Natural killer cell (primary cell): ENCODE measurements around the gene MUSTN1. TPM values are rescaled to one million over a fixed set of nuclear protein-coding genes. Genes with fewer than 3 reads are reported as not detected.

Source experiments
- ATAC-seq, 3 donors: fragments of 150-1000 bp in 2 of 3; fragments of 200-7000 bp in 1 of 3; cut with Tn5 transposase; 1 replicate in 1 of 3; 2 replicates in 2 of 3; pipeline ENCODE4 v1.10.0; 2021; ENCODE audit warnings: mild to moderate bottlenecking in 2 of 3, moderate library complexity in 2 of 3
- DNase-seq, 2 donors: peaks; one replicate each; pipeline versions ENCODE4 v3.0.0 to v3.0.0-alpha.2; 2013 to 2021; ENCODE audit warnings: mixed read lengths in 1 of 2
- H3K27ac ChIP-seq: one replicate; pipeline ENCODE4 v1.5.1; 2013; ENCODE audit warnings: mild to moderate bottlenecking, low read length
- H3K27me3 ChIP-seq: one replicate; pipeline ENCODE4 v1.6.1; 2013; ENCODE audit warnings: low read length; ENCODE audit not compliant: control insufficient read depth, insufficient read depth
- H3K36me3 ChIP-seq: one replicate; pipeline ENCODE4 v1.6.1; 2013; ENCODE audit warnings: low read length; ENCODE audit not compliant: control insufficient read depth, insufficient read depth
- H3K4me1 ChIP-seq: one replicate; pipeline ENCODE4 v1.6.1; 2013; ENCODE audit warnings: low read length; ENCODE audit not compliant: control insufficient read depth, insufficient read depth
- H3K4me3 ChIP-seq: one replicate; pipeline ENCODE4 v1.5.1; 2013; ENCODE audit warnings: low read length
- H3K9me3 ChIP-seq: one replicate; pipeline ENCODE4 v1.6.1; 2013; ENCODE audit warnings: low read length; ENCODE audit not compliant: control insufficient read depth, insufficient read depth
- H3K27ac Mint-ChIP-seq, 2 donors: one replicate each; pipeline ENCODE4 v1.8.0; 2022; ENCODE audit warnings: mild to moderate bottlenecking in 2 of 2, mixed read lengths in 2 of 2, moderate library complexity in 1 of 2
- H3K27me3 Mint-ChIP-seq, 2 donors: one replicate each; pipeline ENCODE4 v1.8.0; 2022; ENCODE audit warnings: low read depth in 2 of 2, mixed read lengths in 2 of 2
- H3K36me3 Mint-ChIP-seq: one replicate; pipeline ENCODE4 v1.8.0; 2022; ENCODE audit warnings: mixed read lengths
- H3K4me1 Mint-ChIP-seq, 2 donors: one replicate each; pipeline ENCODE4 v1.8.0; 2022; ENCODE audit warnings: mixed read lengths in 2 of 2
- H3K4me3 Mint-ChIP-seq: one replicate; pipeline ENCODE4 v1.8.0; 2022; ENCODE audit warnings: mild to moderate bottlenecking, moderate library complexity, mixed read lengths
- H3K9me3 Mint-ChIP-seq, 2 donors: one replicate each; pipeline ENCODE4 v1.8.0; 2022; ENCODE audit warnings: mixed read lengths in 2 of 2
- WGBS: methylation state at CpG from one replicate; pipeline ENCODE4 v1.1.7; 2013; ENCODE audit warnings: missing lambda C conversion rate; ENCODE audit not compliant: insufficient coverage; 5-methylcytosine and 5-hydroxymethylcytosine counted together
- intact Hi-C: fragments of 100-400 bp; cut with micrococcal nuclease; formaldehyde crosslinking; loops from one replicate; pipeline ENCODE4 v1.14.2; 2022
- total RNA-seq, 4 donors: library from RNA; stranded (reverse); fragments of 120-200 nt in 1 of 4; gene quantifications; one replicate each; pipeline versions ENCODE4 v1.2.3 to v1.2.4, GENCODE V29; 2013 to 2022
- TF ChIP-seq, protein P1 (sequence below): fragments of 200-600 bp; IDR thresholded peaks from one replicate; pipeline ENCODE4 v1.8.0; 2022; ENCODE audit warnings: antibody characterized with exemption

Gene MUSTN1
- total RNA-seq, 3 donors from 2014 or later (not counting 1 experiment from before 2014, with no cell fraction given): 5.3 to 7.7 (median 6.8) TPM

DNA sequence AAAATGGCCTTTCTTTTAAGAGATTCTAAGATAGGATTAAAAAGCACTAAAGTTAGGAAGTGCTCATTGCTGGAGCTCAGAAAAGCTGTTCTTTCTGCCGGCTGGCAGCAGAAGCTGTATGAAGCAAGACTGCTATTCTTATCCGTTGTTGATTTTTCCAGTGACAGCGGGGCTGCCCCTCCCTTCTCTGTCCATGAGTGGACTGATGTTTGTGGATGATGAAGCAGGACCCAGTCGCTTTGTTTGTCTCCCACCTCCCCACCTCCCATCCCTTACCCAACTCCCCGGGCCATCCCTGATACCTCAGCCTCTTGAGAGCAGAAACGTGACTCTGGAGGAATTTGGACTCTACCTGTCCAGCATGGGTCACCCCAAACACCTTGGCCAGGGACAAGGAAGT is 10.3 kb upstream of the MUSTN1 start:
- H3K9me3 ChIP-seq: no peaks in the 10 kb centered on the region
- H3K27ac Mint-ChIP-seq: no peak overlapping the region
- intact Hi-C loops: loop anchor here (10.0 kb wide), 1 partner anchor 90 kb away; no protein-coding TSS in a partner anchor
- H3K4me3 Mint-ChIP-seq: no peak overlapping the region
- 77% methylated on average over 5 of the region's 6 CpGs for WGBS
- no peak for ATAC-seq
- H3K27me3 ChIP-seq: no peaks in the 10 kb centered on the region
- H3K27ac ChIP-seq: no peak overlapping the region
- DNase-seq: no peak
- peaks cover 38% of the 10 kb centered on the region for H3K36me3 ChIP-seq
- H3K4me1 ChIP-seq: peaks cover 21% of the 10 kb centered on the region
- H3K4me3 ChIP-seq: no peak overlapping the region
- no peaks in the 10 kb centered on the region for H3K27me3 Mint-ChIP-seq
- TF ChIP-seq, protein P1, sequence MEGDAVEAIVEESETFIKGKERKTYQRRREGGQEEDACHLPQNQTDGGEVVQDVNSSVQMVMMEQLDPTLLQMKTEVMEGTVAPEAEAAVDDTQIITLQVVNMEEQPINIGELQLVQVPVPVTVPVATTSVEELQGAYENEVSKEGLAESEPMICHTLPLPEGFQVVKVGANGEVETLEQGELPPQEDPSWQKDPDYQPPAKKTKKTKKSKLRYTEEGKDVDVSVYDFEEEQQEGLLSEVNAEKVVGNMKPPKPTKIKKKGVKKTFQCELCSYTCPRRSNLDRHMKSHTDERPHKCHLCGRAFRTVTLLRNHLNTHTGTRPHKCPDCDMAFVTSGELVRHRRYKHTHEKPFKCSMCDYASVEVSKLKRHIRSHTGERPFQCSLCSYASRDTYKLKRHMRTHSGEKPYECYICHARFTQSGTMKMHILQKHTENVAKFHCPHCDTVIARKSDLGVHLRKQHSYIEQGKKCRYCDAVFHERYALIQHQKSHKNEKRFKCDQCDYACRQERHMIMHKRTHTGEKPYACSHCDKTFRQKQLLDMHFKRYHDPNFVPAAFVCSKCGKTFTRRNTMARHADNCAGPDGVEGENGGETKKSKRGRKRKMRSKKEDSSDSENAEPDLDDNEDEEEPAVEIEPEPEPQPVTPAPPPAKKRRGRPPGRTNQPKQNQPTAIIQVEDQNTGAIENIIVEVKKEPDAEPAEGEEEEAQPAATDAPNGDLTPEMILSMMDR: no peak
- H3K9me3 Mint-ChIP-seq: no peaks in the 10 kb centered on the region
- peaks cover 9% of the 10 kb centered on the region for H3K36me3 Mint-ChIP-seq
- peaks cover 13 to 27% of the 10 kb centered on the region in 2 donors for H3K4me1 Mint-ChIP-seq

DNA sequence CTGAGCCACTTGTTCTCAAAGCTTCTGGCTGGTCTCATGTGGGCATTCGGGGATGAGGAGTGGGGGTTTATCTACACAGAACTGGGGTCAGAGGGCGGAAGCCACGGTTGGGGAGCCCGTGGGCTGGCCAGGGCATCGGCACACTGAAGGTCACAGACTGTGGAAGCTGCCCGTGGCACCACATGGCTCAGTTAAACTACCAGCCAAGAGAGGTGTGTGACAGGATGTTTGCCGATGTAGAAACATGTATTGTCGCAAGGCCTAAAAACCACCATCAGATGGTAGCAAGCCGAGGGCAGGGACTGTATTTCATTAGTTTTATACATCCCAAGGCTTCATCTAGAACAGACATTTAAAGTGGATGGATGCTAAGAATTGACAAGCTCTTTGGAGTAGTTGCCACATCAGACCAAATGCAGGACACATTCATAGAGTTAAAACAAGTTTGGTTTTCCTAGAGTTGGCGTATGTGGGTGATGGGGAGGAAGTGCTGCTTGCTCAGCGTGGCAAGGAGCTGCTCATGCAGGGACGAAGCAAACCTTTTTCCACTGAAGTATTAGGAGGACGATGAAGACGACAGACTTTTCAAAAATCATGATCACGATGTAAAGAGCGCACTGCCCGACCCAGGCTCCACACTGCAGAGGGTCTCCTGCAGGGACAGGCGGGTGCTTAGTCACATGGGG is 9.6 kb upstream of the MUSTN1 start:
- H3K4me3 Mint-ChIP-seq: no peak overlapping the region
- no peaks in the 10 kb centered on the region for H3K27me3 ChIP-seq
- TF ChIP-seq, protein P1: no peak
- H3K36me3 ChIP-seq: peaks cover 36% of the 10 kb centered on the region
- WGBS: 93% methylated on average over 18 of the region's 18 CpGs
- no peak for ATAC-seq
- peaks cover 9% of the 10 kb centered on the region for H3K36me3 Mint-ChIP-seq
- no peak overlapping the region for H3K27ac Mint-ChIP-seq
- no peaks in the 10 kb centered on the region for H3K27me3 Mint-ChIP-seq
- H3K9me3 Mint-ChIP-seq: no peaks in the 10 kb centered on the region
- H3K4me1 ChIP-seq: peaks cover 28% of the 10 kb centered on the region
- peaks cover 20 to 34% of the 10 kb centered on the region in 2 donors for H3K4me1 Mint-ChIP-seq
- no peaks in the 10 kb centered on the region for H3K9me3 ChIP-seq
- DNase-seq: no peak
- no peak overlapping the region for H3K27ac ChIP-seq
- intact Hi-C loops: loop anchor here (10.0 kb wide), 1 partner anchor 90 kb away; no protein-coding TSS in a partner anchor
- no peak overlapping the region for H3K4me3 ChIP-seq

- Histone ChIP-seq H3K27me3 (no peaks in the 10 kb centered on the region), H3K27ac (no peak overlapping the region), H3K36me3 (peaks cover 30% of the 10 kb centered on the region), H3K4me1 (peaks cover 34% of the 10 kb centered on the region), H3K9me3 (no peaks in the 10 kb centered on the region), H3K4me3 (no peak overlapping the region)
- peaks cover 26 to 40% of the 10 kb centered on the region in 2 donors for H3K4me1 Mint-ChIP-seq
- TF ChIP-seq, protein P1: no peak
- peaks cover 9% of the 10 kb centered on the region for H3K36me3 Mint-ChIP-seq
- ATAC-seq: no peak
- no peaks in the 10 kb centered on the region for H3K27me3 Mint-ChIP-seq
- H3K4me3 Mint-ChIP-seq: no peak overlapping the region
- 93% methylated on average over 2 of the region's 2 CpGs for WGBS
- intact Hi-C loops: loop anchor here (10.0 kb wide), 1 partner anchor 91 kb away; no protein-coding TSS in a partner anchor
- H3K27ac Mint-ChIP-seq: no peak overlapping the region
- no peak for DNase-seq
- no peaks in the 10 kb centered on the region for H3K9me3 Mint-ChIP-seq
These were observed 9.1 kb upstream of the MUSTN1 start for GRCh38 chr3:52843881-52844280.
